RKO (cell line): ENCODE results near the gene NCKAP5.
A peak's percentile ranks its signal among the peaks of the same experiment; 100 is the strongest.

Experiments
- DNase-seq: peaks from one replicate; pipeline ENCODE4 v3.0.0-alpha.2; 2016; ENCODE audit warnings: low spot score

NCKAP5 gene

GRCh38 chr2:133568172-133568571, at the start of gene NCKAP5:
TSS of gene NCKAP5 (minus strand) at chr2:133568463. CDS start at chr2:133517526, 50,937 bp downstream.
- no peak for DNase-seq

- no peak for DNase-seq
These were observed 41.4 kb upstream of the NCKAP5 start for GRCh38 chr2:133609664-133610063.

GRCh38 chr2:133608291-133608690, 40.0 kb upstream of the NCKAP5 start:
- DNase-seq: no peak

DNA sequence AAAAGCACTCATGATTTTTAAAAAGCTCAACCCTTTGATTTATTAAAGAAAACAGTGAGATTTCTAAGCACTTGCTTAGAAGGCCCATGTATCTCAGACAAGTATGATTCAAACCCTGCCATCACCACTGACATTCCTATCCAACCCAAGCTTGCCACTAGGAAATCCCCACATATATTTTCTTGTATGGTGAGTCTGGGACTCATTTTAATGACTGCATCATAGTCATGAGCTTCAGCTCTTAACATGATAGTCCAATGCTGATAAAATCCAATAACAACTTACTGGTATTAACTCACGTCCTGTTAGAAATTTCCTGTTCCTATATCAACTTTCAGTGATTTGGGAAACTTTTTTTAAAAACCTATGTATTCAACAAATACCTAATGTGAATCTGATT, 39.4 kb upstream of the NCKAP5 start:
- no peak for DNase-seq

- no peak for DNase-seq
These were observed 38.4 kb upstream of the NCKAP5 start for GRCh38 chr2:133606616-133607015.

DNA sequence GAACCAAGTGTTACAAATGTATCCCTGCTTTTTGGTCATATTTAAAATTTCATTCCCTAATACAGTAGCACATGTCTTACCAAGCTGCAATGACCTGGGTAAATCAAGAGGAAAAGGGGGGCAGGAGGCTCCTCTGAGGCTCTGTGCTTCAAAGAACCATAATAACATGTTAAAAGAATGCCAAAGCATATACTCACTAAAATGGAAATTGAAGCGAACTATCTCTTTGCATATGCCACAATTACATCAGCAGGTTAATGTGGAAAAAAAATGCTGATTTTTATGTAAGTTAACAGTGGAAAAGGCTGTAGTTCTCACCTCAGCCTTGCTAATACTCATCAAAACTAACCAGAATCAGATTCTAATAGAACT, 37.5 kb upstream of the NCKAP5 start:
- DNase-seq: no peak

- DNase-seq: no peak
These were observed 36.9 kb upstream of the NCKAP5 start for GRCh38 chr2:133605011-133605765.

DNA sequence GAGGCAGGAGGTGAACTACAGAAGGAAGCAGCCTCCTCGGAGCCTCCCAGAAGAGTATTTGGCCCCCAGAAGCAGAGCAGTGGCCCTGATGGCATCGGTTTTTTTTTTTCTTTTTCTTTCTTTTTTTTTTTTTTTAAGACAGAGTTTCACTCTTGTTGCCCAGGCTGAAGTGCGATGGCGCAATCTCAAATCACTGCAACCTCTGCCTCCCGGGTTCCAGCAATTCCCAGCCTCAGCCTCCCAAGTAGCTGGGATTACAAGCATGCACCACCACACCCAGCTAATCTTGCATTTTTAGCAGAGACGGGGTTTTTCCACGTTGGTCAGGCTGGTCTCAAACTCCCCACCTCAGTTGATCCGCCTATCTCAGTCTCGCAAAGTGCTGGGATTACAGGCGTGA, 34.8 kb upstream of the NCKAP5 start:
- DNase-seq: no peak

- no peak for DNase-seq
These were observed 34.3 kb upstream of the NCKAP5 start for GRCh38 chr2:133602538-133602937.

- DNase-seq: no peak
These were observed 32.1 kb upstream of the NCKAP5 start for GRCh38 chr2:133600266-133600928.

- DNase-seq: no peak
These were observed 31.5 kb upstream of the NCKAP5 start for GRCh38 chr2:133599811-133600210.

DNA sequence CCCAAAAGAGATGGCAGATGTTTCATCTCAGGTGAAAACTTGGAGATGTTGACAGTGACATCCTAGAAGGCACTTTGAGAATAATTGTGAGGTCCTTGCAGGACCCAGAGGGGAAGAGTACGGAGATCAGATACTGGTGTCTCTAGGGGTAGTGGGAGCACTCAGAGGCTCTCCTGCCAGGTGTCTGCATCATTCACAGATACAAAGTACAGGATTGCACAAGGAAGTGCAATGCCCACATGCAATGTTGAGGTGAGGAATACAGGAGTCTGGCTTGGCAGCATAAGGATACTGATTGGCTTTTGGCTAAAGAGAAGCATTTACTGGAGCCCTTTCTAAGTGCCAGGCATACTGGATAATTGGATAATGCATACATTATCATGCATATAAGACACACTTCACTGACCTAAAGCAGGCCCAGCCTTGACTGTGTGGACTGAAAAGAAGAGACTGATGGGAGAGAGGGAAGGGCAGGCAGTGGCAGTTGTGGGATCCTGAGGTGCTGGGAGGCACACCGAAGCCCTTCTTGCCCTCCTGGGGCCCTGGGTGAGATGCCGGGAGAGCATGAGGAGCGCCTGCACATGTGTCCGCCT, 31.0 kb upstream of the NCKAP5 start:
- DNase-seq: no peak

GRCh38 chr2:133598769-133599168, 30.5 kb upstream of the NCKAP5 start:
- no peak for DNase-seq

DNA sequence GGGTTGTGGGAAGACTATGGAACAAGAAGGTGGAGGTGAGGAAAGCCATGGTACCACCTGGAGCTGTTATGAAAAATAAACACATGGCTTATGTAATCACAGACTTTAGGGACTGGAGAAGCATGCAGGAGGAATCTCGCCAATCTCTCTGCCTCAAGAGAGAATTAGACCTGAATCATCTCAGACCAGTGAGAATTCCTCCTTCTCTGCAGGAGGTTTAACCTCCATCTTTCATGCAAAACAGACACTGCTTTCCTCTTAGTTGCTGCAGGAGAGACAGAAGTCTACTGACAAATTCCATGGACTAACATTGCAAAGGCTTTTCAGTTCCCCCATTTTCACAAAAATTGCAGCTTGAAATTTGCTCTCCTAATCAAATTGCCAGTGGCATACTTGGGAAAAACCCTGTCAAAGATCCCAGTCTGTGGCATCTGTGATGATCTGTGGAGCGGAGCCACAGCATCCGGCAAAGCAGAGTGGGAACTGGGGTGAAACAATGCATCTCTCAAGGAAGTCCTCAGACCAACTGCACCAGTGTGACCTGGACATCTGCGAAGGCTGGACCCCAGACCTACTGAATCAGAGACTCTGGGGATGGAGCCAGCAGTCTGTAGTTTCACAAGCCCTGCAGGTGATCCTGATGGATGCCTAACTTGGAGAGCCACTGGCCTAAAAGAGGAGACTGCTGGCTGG, 28.6 kb upstream of the NCKAP5 start:
- no peak for DNase-seq

DNA sequence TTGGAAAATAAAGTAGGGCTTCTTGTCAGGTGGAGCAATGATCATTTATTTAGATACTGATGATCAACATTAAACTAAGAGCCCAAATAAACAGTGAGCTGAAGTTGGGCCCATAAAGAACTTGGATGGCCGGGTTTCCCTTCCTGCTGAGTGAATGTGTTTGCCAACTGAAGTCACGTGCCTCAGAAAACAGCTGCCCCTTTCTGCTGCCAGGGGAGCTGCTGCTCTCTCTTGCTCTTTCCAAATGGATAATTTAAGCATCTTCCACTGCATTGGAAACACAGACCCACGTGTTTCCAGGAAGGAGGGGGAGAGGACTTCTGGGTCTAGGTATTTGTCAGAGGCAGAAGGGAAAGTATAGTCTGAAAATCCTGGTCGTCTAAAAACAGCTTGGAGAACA, 22.9 kb upstream of the NCKAP5 start:
- DNase-seq: no peak

DNA sequence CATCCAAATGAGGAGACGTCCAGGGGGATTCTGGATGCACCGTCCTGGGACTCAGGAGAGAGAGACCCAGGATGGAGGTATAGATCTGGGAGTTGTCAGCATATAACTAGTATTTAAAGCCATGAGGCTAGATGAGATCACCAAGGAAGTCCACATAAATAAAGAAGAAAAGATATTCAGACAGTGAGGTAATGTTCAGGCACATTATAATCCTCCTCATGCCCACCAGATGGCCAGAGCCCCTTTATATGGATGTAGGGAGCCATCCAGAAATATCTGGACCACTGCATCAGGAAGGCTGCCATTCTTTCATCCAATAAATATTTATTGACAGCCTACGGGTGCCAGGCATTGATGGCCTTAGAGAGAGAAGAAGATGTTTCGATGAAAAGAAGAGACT, 21.2 kb upstream of the NCKAP5 start:
- DNase-seq: no peak

DNA sequence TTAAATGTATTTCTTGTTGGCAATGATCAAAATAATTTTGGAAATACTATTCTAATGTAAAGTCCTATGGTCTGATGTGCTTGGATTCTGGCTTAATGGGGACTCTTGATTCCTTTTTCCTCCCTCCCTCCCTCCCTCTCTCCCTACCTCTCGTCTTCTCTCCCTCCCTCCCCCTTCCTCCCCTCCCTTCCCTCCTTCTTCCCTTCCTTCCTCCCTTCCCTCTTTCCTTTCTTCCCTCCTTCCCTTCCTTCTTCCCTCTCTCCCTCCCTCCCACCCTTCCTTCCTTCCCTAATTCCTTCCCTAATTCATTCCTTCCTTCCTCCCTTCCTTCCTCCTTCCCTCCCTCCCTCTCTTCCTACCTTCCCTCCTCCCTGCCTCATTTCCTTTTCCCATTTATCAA, 19.9 kb upstream of the NCKAP5 start:
- DNase-seq: no peak

- DNase-seq: no peak
These were observed 18.7 kb upstream of the NCKAP5 start for GRCh38 chr2:133586978-133587377.

- no peak for DNase-seq
These were observed 12.9 kb upstream of the NCKAP5 start for GRCh38 chr2:133581010-133581760.

- DNase-seq: no peak
These were observed 11.0 kb upstream of the NCKAP5 start for GRCh38 chr2:133579274-133579673.

DNA sequence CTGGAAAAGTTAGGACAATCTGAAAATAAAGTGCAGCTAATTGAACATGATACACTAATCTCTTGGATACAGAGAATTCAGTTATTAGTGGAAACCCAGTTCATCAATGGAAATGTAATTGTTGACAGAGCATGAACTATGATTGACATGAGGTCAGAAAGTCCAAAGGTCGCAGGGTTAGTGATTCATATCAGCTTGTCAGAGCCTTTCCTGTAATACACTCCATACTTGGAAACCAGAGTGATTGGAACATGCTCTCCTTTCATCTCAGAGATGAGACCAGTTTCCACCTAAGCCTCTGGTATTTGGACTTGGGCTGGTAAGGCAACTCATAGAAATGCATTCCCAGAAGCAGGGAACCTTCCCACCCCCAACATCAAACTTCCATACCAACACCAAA, 8.5 kb upstream of the NCKAP5 start:
- DNase-seq: peak; percentile 12

- DNase-seq: no peak
These were observed 6.4 kb upstream of the NCKAP5 start for GRCh38 chr2:133574620-133575019.
